Loucy (cell line): ENCODE measurements around the gene KCNH2.
A peak's percentile ranks its signal among the peaks of the same experiment; 100 is the strongest.

Source experiments
- H2AFZ ChIP-seq: fragments of 200-600 bp; sonication (generic); 2 replicates; pipeline ENCODE4 v1.6.0; 2016; ENCODE audit warnings: antibody characterized with exemption, mild to moderate bottlenecking, low read length, moderate library complexity
- H3F3A ChIP-seq: fragments of 200-600 bp; 2 replicates; pipeline ENCODE4 v1.6.0; 2016; ENCODE audit warnings: antibody characterized with exemption, low read depth, mild to moderate bottlenecking
- H3K27me3 ChIP-seq: fragments of 200-600 bp; sonication (generic); 2 replicates; pipeline ENCODE4 v1.6.1; 2014; ENCODE audit warnings: low read length, mild to moderate bottlenecking; ENCODE audit not compliant: insufficient read depth, poor library complexity, severe bottlenecking
- H3K36me3 ChIP-seq: fragments of 200-600 bp; sonication (generic); 2 replicates; pipeline ENCODE4 v1.6.1; 2016; ENCODE audit warnings: low read length; ENCODE audit not compliant: insufficient read depth
- H3K4me1 ChIP-seq: fragments of 200-600 bp; sonication (generic); 2 replicates; pipeline ENCODE4 v1.5.1; 2014; ENCODE audit warnings: low read length, mild to moderate bottlenecking; ENCODE audit not compliant: insufficient read depth, poor library complexity, severe bottlenecking
- H3K4me2 ChIP-seq: fragments of 200-600 bp; sonication (generic); 2 replicates; pipeline ENCODE4 v1.6.0; 2014; ENCODE audit warnings: antibody characterized with exemption, low read length, low read depth, mild to moderate bottlenecking; ENCODE audit not compliant: poor library complexity, severe bottlenecking
- H3K4me3 ChIP-seq: fragments of 200-600 bp; sonication (generic); 2 replicates; pipeline ENCODE4 v1.5.1; 2014; ENCODE audit warnings: low read length, mild to moderate bottlenecking, mixed read lengths; ENCODE audit not compliant: poor library complexity, severe bottlenecking
- H3K79me2 ChIP-seq: fragments of 200-600 bp; sonication (generic); 2 replicates; pipeline ENCODE4 v1.6.1; 2014; ENCODE audit warnings: low read length; ENCODE audit not compliant: insufficient read depth
- H3K9ac ChIP-seq: fragments of 200-600 bp; sonication (generic); 2 replicates; pipeline ENCODE4 v1.6.0; 2014; ENCODE audit warnings: mild to moderate bottlenecking, low read depth, low read length, moderate library complexity; ENCODE audit not compliant: poor library complexity, severe bottlenecking
- H3K9me2 ChIP-seq: fragments of 200-600 bp; sonication (generic); replicated peaks from 2 replicates; pipeline ENCODE4 v1.6.1; 2016; ENCODE audit warnings: low read depth, low read length, mixed read lengths
- H3K9me3 ChIP-seq: fragments of 200-600 bp; sonication (generic); 2 replicates; pipeline ENCODE4 v1.6.1; 2014; ENCODE audit warnings: mild to moderate bottlenecking, antibody characterized with exemption, low read length, low read depth; ENCODE audit not compliant: insufficient read depth
- H4K20me1 ChIP-seq: fragments of 200-600 bp; sonication (generic); 2 replicates; pipeline ENCODE4 v1.6.0; 2014; ENCODE audit warnings: antibody characterized with exemption, low read length, mild to moderate bottlenecking; ENCODE audit not compliant: insufficient read depth, poor library complexity, severe bottlenecking
- EZH2phosphoT487 ChIP-seq: fragments of 200-600 bp; IDR thresholded peaks from 2 replicates; pipeline ENCODE4 v1.6.1; 2018; ENCODE audit warnings: antibody characterized with exemption, mild to moderate bottlenecking, moderate library complexity, borderline replicate concordance
- TF ChIP-seq, protein P1 (sequence below): fragments of 200-600 bp; sonication (generic); conservative IDR thresholded peaks from 2 replicates; pipeline ENCODE4 v1.5.1; 2014; ENCODE audit warnings: mild to moderate bottlenecking, antibody characterized with exemption, low read length

Gene KCNH2

DNA sequence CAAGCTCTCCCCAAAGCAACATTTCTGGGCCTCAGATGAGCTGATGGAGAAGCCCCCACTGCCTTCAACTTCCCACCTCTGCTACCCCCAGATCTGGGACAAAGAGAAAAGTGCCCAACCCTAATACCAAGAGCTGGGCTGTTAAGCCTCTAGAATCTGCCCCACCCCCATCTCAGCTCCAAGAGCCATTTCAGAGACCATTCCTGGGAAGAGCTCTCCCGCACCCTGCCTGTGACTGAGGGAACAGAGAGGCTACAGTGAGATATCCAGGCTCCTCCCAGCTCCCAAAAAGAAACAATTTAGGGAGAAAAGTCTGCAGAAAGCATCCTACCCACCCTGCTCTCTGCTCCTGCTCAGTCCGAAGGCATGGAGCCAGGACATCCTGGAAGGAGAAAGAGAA lies 2.5 kb upstream of the KCNH2 start:
- Histone ChIP-seq H3K27me3 (no peaks in the 10 kb centered on the region), H3K36me3 (no peaks in the 10 kb centered on the region), H2AFZ (no peak overlapping the region), H3K79me2 (no peaks in the 10 kb centered on the region; the same call in 1 of the 2 replicates), H3K4me2 (no peak overlapping the region), H4K20me1 (no peaks in the 10 kb centered on the region), H3K9ac (no peak overlapping the region), H3F3A (no peaks in the 10 kb centered on the region), H3K4me3 (no peak overlapping the region), H3K4me1 (peaks cover 23% of the 10 kb centered on the region), H3K9me3 (no peaks in the 10 kb centered on the region), H3K9me2 (no peaks in the 10 kb centered on the region)
- TF ChIP-seq, protein P1, sequence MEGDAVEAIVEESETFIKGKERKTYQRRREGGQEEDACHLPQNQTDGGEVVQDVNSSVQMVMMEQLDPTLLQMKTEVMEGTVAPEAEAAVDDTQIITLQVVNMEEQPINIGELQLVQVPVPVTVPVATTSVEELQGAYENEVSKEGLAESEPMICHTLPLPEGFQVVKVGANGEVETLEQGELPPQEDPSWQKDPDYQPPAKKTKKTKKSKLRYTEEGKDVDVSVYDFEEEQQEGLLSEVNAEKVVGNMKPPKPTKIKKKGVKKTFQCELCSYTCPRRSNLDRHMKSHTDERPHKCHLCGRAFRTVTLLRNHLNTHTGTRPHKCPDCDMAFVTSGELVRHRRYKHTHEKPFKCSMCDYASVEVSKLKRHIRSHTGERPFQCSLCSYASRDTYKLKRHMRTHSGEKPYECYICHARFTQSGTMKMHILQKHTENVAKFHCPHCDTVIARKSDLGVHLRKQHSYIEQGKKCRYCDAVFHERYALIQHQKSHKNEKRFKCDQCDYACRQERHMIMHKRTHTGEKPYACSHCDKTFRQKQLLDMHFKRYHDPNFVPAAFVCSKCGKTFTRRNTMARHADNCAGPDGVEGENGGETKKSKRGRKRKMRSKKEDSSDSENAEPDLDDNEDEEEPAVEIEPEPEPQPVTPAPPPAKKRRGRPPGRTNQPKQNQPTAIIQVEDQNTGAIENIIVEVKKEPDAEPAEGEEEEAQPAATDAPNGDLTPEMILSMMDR: no peak
- no peak for TF ChIP-seq EZH2phosphoT487

DNA sequence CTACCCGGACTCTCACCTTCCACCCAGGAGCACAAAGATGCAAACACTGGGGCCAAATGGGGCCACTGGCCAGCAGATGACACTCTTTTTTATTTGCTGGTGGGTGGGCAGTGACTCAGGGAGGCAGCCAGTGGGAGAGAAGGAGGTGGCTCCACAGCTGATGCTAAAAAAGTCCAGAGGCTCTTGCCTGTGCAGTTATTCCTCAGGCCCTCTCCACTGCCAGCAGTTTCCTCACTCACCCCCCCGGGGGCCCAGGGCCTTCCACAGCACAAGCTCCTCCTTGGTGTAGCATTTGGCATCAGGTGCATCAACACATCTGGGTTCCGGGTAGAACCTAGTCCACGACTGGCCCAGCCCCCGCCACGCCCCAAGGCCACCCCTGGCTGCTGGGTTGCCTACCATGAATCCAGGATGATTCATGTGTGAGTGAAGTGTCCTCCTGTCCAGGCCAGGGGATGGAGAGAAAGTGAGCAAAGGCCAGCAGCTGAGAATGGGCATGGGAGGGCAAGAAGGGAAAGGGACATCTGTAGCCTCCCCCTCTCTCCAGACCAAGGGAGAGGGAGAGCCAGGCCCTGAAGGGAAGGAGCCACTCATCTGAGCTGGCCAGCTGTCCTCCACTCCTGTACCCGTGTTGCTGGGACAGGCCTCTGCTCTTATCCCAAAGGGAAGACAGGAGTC lies 1.7 kb upstream of the KCNH2 start:
- H3K9me2 ChIP-seq: no peaks in the 10 kb centered on the region
- no peaks in the 10 kb centered on the region for H3K9me3 ChIP-seq
- H3K79me2 ChIP-seq: peaks cover 3% of the 10 kb centered on the region
- no peak for TF ChIP-seq EZH2phosphoT487
- TF ChIP-seq, protein P1: no peak
- H3K4me3 ChIP-seq: no peak overlapping the region
- H3F3A ChIP-seq: no peaks in the 10 kb centered on the region
- no peak overlapping the region for H3K9ac ChIP-seq
- no peaks in the 10 kb centered on the region for H3K27me3 ChIP-seq
- no peak overlapping the region for H2AFZ ChIP-seq
- no peaks in the 10 kb centered on the region for H3K36me3 ChIP-seq
- peak overlapping the region; percentile 100 for H3K4me2 ChIP-seq
- H3K4me1 ChIP-seq: peaks cover 29% of the 10 kb centered on the region
- no peaks in the 10 kb centered on the region for H4K20me1 ChIP-seq

DNA sequence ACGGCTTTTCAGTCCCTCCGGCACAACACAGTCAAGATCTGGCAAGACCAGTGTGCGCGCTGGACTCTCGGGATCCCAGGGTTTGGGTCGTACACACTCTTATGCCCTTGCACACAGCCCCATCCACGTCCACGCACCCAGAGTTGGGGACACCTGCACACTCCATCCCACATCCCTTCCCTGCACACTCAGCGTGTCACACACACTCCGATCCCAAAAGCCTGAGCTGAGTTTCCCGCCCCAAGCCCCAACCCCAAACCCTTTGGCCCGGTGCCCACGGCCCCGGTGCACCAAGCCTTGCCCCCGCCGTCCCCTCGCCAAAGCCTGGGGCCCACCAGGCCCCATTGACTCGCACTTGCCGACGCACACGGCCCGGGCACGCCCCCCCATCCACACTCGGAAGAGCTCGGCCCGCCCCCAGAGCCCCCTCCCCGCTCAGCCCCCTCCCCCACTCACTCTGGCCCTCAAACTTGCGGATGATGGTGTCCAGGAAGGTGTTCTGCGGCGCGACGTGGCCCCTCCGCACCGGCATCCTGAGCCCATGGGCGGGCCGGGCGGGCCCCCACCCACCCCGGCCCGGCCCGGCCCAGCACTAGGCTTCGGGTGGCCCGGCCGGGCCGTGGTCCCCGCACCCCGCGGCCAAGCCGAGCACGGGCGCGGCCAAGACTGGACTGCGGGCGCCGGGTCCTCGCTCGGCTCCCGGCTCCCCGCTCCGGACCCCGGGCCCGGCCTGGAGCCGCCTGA lies 567 bp downstream of the KCNH2 start:
- Histone ChIP-seq H3K27me3 (no peaks in the 10 kb centered on the region), H3K9me2 (no peaks in the 10 kb centered on the region), H4K20me1 (no peaks in the 10 kb centered on the region), H3K4me2 (peak overlapping the region; percentile 43), H3K4me3 (peak overlapping the region; percentile 62), H3K9me3 (no peaks in the 10 kb centered on the region), H2AFZ (no peak overlapping the region), H3K4me1 (peaks cover 33% of the 10 kb centered on the region), H3F3A (peaks cover 6% of the 10 kb centered on the region; the same call in 1 of the 2 replicates), H3K36me3 (no peaks in the 10 kb centered on the region), H3K79me2 (peaks cover 3% of the 10 kb centered on the region), H3K9ac (no peak overlapping the region)
- TF ChIP-seq, protein P1: no peak
- no peak for TF ChIP-seq EZH2phosphoT487
